ENCODE data around the gene TCERG1L. TPM values are rescaled to one million over a fixed set of nuclear protein-coding genes. Genes with fewer than 3 reads are reported as not detected.

The TCERG1L gene
- total RNA-seq, 1 donor from 2014 or later = not detected

DNA sequence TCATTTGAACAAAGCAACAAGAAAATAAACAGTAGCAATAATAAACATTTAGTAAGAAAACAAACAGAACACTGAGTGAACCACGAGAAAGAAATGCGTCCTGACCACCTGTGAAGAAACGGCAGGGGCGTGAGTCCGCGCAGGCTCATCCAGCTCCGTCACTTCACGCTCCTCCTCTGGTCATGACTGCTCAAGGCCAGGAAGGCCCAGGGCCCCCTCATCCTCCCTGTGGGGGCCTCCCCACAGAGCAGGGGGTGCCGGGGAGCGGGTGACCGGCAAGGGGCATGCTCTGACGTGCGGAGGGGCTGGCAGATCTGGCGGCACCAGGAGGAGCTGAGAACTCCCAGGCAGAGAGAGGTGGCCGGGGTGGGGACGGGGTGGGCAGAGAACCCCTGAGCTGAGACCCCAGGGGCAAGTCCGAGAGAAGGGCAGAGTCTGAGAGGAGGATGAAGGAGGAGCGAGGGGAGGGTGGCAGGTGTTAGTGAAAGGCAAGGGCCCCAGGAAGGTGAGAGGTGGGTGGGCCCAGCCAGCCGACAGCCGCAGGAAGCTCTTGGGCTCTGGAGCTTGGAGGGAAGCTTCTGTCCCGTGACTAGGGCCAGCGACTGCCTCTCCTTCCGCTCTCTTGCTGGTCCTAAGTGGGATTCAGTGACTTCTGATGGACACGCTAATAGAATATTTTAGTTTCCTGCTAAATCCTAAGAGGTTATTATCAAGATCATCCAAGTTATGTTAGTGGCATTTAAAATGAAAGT is 223.9 kb downstream of the TCERG1L start:
- intact Hi-C loops (cut with DNase I) = no loop called here
- H3K36me3 ChIP-seq = no peaks in the 10 kb centered on the region
- no peak overlapping the region for H3K27ac ChIP-seq
- DNase-seq (ENCODE audit: extremely low spot score in 2 of 2) = no peak
- TF ChIP-seq CTCF (IDR thresholded peaks at IDR 0.05) (no peak), POLR2A (IDR thresholded peaks at IDR 0.05) (no peak), POLR2AphosphoS5 (IDR thresholded peaks at IDR 0.05; ENCODE audit: insufficient read depth in 1 of 2, low read depth in 1 of 2) (no peak)
- no peaks in the 10 kb centered on the region for H3K4me1 ChIP-seq
- H3K4me3 ChIP-seq = no peak overlapping the region
- H3K27me3 ChIP-seq = no peaks in the 10 kb centered on the region
- no peaks in the 10 kb centered on the region for H3K9me3 ChIP-seq

- Histone ChIP-seq H3K36me3 (no peaks in the 10 kb centered on the region), H3K4me3 (no peak overlapping the region), H3K9me3 (no peaks in the 10 kb centered on the region), H3K27ac (no peak overlapping the region), H3K27me3 (no peaks in the 10 kb centered on the region), H3K4me1 (no peaks in the 10 kb centered on the region)
- no peak for DNase-seq (ENCODE audit: extremely low spot score in 2 of 2)
- TF ChIP-seq POLR2A (IDR thresholded peaks at IDR 0.05) (no peak), POLR2AphosphoS5 (IDR thresholded peaks at IDR 0.05; ENCODE audit: insufficient read depth in 1 of 2, low read depth in 1 of 2) (no peak), CTCF (IDR thresholded peaks at IDR 0.05) (no peak)
- intact Hi-C loops (cut with DNase I) = no loop called here
Measured at GRCh38 chr10:131086511-131086910, 225.0 kb downstream of the TCERG1L start.

- intact Hi-C loops (cut with DNase I) = no loop called here
- H3K27me3 ChIP-seq = no peaks in the 10 kb centered on the region
- no peak overlapping the region for H3K4me3 ChIP-seq
- H3K9me3 ChIP-seq = no peaks in the 10 kb centered on the region
- no peaks in the 10 kb centered on the region for H3K36me3 ChIP-seq
- peaks cover 2% of the 10 kb centered on the region for H3K4me1 ChIP-seq
- TF ChIP-seq POLR2AphosphoS5 (IDR thresholded peaks at IDR 0.05; ENCODE audit: insufficient read depth in 1 of 2, low read depth in 1 of 2) = no peak
- no peak for TF ChIP-seq POLR2A (IDR thresholded peaks at IDR 0.05)
- TF ChIP-seq CTCF (IDR thresholded peaks at IDR 0.05) = no peak
- no peak overlapping the region for H3K27ac ChIP-seq
- DNase-seq (ENCODE audit: extremely low spot score in 2 of 2) = no peak
Measured at GRCh38 chr10:131086094-131086493, 225.4 kb downstream of the TCERG1L start.

- intact Hi-C loops (cut with DNase I) = no loop called here
- TF ChIP-seq POLR2A (IDR thresholded peaks at IDR 0.05) (no peak), CTCF (IDR thresholded peaks at IDR 0.05) (no peak), POLR2AphosphoS5 (IDR thresholded peaks at IDR 0.05; ENCODE audit: insufficient read depth in 1 of 2, low read depth in 1 of 2) (no peak)
- DNase-seq (ENCODE audit: extremely low spot score in 2 of 2) = no peak
- H3K4me1 ChIP-seq = peaks cover 4% of the 10 kb centered on the region
- no peak overlapping the region for H3K27ac ChIP-seq
- no peaks in the 10 kb centered on the region for H3K9me3 ChIP-seq
- H3K36me3 ChIP-seq = no peaks in the 10 kb centered on the region
- no peak overlapping the region for H3K4me3 ChIP-seq
- H3K27me3 ChIP-seq = no peaks in the 10 kb centered on the region
Measured at GRCh38 chr10:131085091-131085860, 226.2 kb downstream of the TCERG1L start.

GRCh38 chr10:131084791-131085090 is 226.8 kb downstream of the TCERG1L start:
- Histone ChIP-seq H3K27me3 (no peaks in the 10 kb centered on the region), H3K4me1 (peaks cover 4% of the 10 kb centered on the region), H3K4me3 (no peak overlapping the region), H3K36me3 (no peaks in the 10 kb centered on the region), H3K27ac (no peak overlapping the region), H3K9me3 (no peaks in the 10 kb centered on the region)
- no peak for TF ChIP-seq POLR2A (IDR thresholded peaks at IDR 0.05)
- TF ChIP-seq CTCF (IDR thresholded peaks at IDR 0.05) = no peak
- TF ChIP-seq POLR2AphosphoS5 (IDR thresholded peaks at IDR 0.05; ENCODE audit: insufficient read depth in 1 of 2, low read depth in 1 of 2) = no peak
- no peak for DNase-seq (ENCODE audit: extremely low spot score in 2 of 2)
- intact Hi-C loops (cut with DNase I) = no loop called here
